ENCODE measurements around the gene IL5RA.

The IL5RA gene

GRCh38 chr3:3129579-3129978, 19.4 kb upstream of the IL5RA start:
- Histone ChIP-seq H3K9me3 (ENCODE audit: control insufficient read depth in 2 of 2, low read length in 2 of 2) (no peaks in the 10 kb centered on the region), H3K4me3 (ENCODE audit: low read length in 2 of 2) (no peak overlapping the region), H3K9ac (ENCODE audit: low read depth in 1 of 2, low read length in 2 of 2) (no peak overlapping the region), H3K36me3 (ENCODE audit: control insufficient read depth in 2 of 2, insufficient read depth in 2 of 2, low read length in 2 of 2) (peaks cover 5 to 22% of the 10 kb centered on the region in 2 donors), H3K27me3 (ENCODE audit: control insufficient read depth in 2 of 2, insufficient read depth in 2 of 2, low read length in 2 of 2) (no peaks in the 10 kb centered on the region), H3K4me1 (ENCODE audit: control insufficient read depth in 2 of 2, insufficient read depth in 2 of 2, low read length in 2 of 2) (peaks cover 5 to 12% of the 10 kb centered on the region in 2 donors), H3K27ac (ENCODE audit: low read depth in 2 of 2, low read length in 2 of 2) (no peak overlapping the region)

GRCh38 chr3:3127432-3128010, 17.3 kb upstream of the IL5RA start:
- Histone ChIP-seq H3K4me1 (ENCODE audit: control insufficient read depth in 2 of 2, insufficient read depth in 2 of 2, low read length in 2 of 2) (peaks cover 5 to 12% of the 10 kb centered on the region in 2 donors), H3K4me3 (ENCODE audit: low read length in 2 of 2) (peak overlapping the region; percentile 94 to 96), H3K27ac (ENCODE audit: low read depth in 2 of 2, low read length in 2 of 2) (peak overlapping the region; percentile 87 to 94), H3K36me3 (ENCODE audit: control insufficient read depth in 2 of 2, insufficient read depth in 2 of 2, low read length in 2 of 2) (peaks cover 5 to 17% of the 10 kb centered on the region in 2 donors), H3K9me3 (ENCODE audit: control insufficient read depth in 2 of 2, low read length in 2 of 2) (no peaks in the 10 kb centered on the region), H3K27me3 (ENCODE audit: control insufficient read depth in 2 of 2, insufficient read depth in 2 of 2, low read length in 2 of 2) (no peaks in the 10 kb centered on the region), H3K9ac (ENCODE audit: low read depth in 1 of 2, low read length in 2 of 2) (peak overlapping the region; percentile 90 to 94)

GRCh38 chr3:3126477-3127431, 16.6 kb upstream of the IL5RA start, which contains the start of gene TRNT1:
TSS of gene TRNT1 (plus strand) at chr3:3126940. CDS start at chr3:3129041, 2,101 bp downstream.
- Histone ChIP-seq H3K27me3 (ENCODE audit: control insufficient read depth in 2 of 2, insufficient read depth in 2 of 2, low read length in 2 of 2) (no peaks in the 10 kb centered on the region), H3K9me3 (ENCODE audit: control insufficient read depth in 2 of 2, low read length in 2 of 2) (no peaks in the 10 kb centered on the region)

GRCh38 chr3:3125977-3126376, 15.8 kb upstream of the IL5RA start:
- H3K36me3 ChIP-seq (ENCODE audit: control insufficient read depth in 2 of 2, insufficient read depth in 2 of 2, low read length in 2 of 2): peaks cover 5 to 15% of the 10 kb centered on the region in 2 donors
- peaks cover 5 to 12% of the 10 kb centered on the region in 2 donors for H3K4me1 ChIP-seq (ENCODE audit: control insufficient read depth in 2 of 2, insufficient read depth in 2 of 2, low read length in 2 of 2)
- peak overlapping the region; percentile 90 to 96 for H3K9ac ChIP-seq (ENCODE audit: low read depth in 1 of 2, low read length in 2 of 2)
- H3K27me3 ChIP-seq (ENCODE audit: control insufficient read depth in 2 of 2, insufficient read depth in 2 of 2, low read length in 2 of 2): no peaks in the 10 kb centered on the region
- H3K4me3 ChIP-seq (ENCODE audit: low read length in 2 of 2): peak overlapping the region; percentile 94 to 96
- H3K9me3 ChIP-seq (ENCODE audit: control insufficient read depth in 2 of 2, low read length in 2 of 2): no peaks in the 10 kb centered on the region
- H3K27ac ChIP-seq (ENCODE audit: low read depth in 2 of 2, low read length in 2 of 2): peak overlapping the region; percentile 87 to 94

More at GRCh38 chr3:3126477-3127431, 16.6 kb upstream of the IL5RA start, which contains the start of gene TRNT1:
- peak within 1 kb of the TSS; percentile 94 to 96 for H3K4me3 ChIP-seq (ENCODE audit: low read length in 2 of 2)
- H3K36me3 ChIP-seq (ENCODE audit: control insufficient read depth in 2 of 2, insufficient read depth in 2 of 2, low read length in 2 of 2): peaks cover 5 to 17% of the 10 kb centered on the region in 2 donors
- peak within 1 kb of the TSS; percentile 90 to 96 for H3K9ac ChIP-seq (ENCODE audit: low read depth in 1 of 2, low read length in 2 of 2)
- H3K4me1 ChIP-seq (ENCODE audit: control insufficient read depth in 2 of 2, insufficient read depth in 2 of 2, low read length in 2 of 2): peaks cover 5 to 12% of the 10 kb centered on the region in 2 donors
- peak within 1 kb of the TSS; percentile 87 to 94 for H3K27ac ChIP-seq (ENCODE audit: low read depth in 2 of 2, low read length in 2 of 2)

GRCh38 chr3:3119393-3119851, 9.2 kb upstream of the IL5RA start:
- Histone ChIP-seq H3K27ac (ENCODE audit: low read depth in 2 of 2, low read length in 2 of 2) (no peak overlapping the region), H3K27me3 (ENCODE audit: control insufficient read depth in 2 of 2, insufficient read depth in 2 of 2, low read length in 2 of 2) (no peaks in the 10 kb centered on the region), H3K4me3 (ENCODE audit: low read length in 2 of 2) (no peak overlapping the region), H3K36me3 (ENCODE audit: control insufficient read depth in 2 of 2, insufficient read depth in 2 of 2, low read length in 2 of 2) (no peaks in the 10 kb centered on the region), H3K4me1 (ENCODE audit: control insufficient read depth in 2 of 2, insufficient read depth in 2 of 2, low read length in 2 of 2) (no peaks in the 10 kb centered on the region), H3K9ac (ENCODE audit: low read depth in 1 of 2, low read length in 2 of 2) (no peak overlapping the region), H3K9me3 (ENCODE audit: control insufficient read depth in 2 of 2, low read length in 2 of 2) (no peaks in the 10 kb centered on the region)

- H3K4me3 ChIP-seq (ENCODE audit: low read length in 2 of 2): no peak overlapping the region
- no peak overlapping the region for H3K9ac ChIP-seq (ENCODE audit: low read depth in 1 of 2, low read length in 2 of 2)
- H3K9me3 ChIP-seq (ENCODE audit: control insufficient read depth in 2 of 2, low read length in 2 of 2): no peaks in the 10 kb centered on the region
- H3K27ac ChIP-seq (ENCODE audit: low read depth in 2 of 2, low read length in 2 of 2): no peak overlapping the region
- no peaks in the 10 kb centered on the region for H3K27me3 ChIP-seq (ENCODE audit: control insufficient read depth in 2 of 2, insufficient read depth in 2 of 2, low read length in 2 of 2)
- H3K4me1 ChIP-seq (ENCODE audit: control insufficient read depth in 2 of 2, insufficient read depth in 2 of 2, low read length in 2 of 2): no peaks in the 10 kb centered on the region
- no peaks in the 10 kb centered on the region for H3K36me3 ChIP-seq (ENCODE audit: control insufficient read depth in 2 of 2, insufficient read depth in 2 of 2, low read length in 2 of 2)
Observed at GRCh38 chr3:3117651-3118050, 7.5 kb upstream of the IL5RA start.

- Histone ChIP-seq H3K36me3 (ENCODE audit: control insufficient read depth in 2 of 2, insufficient read depth in 2 of 2, low read length in 2 of 2) (no peaks in the 10 kb centered on the region), H3K4me1 (ENCODE audit: control insufficient read depth in 2 of 2, insufficient read depth in 2 of 2, low read length in 2 of 2) (no peaks in the 10 kb centered on the region), H3K4me3 (ENCODE audit: low read length in 2 of 2) (no peak overlapping the region), H3K9me3 (ENCODE audit: control insufficient read depth in 2 of 2, low read length in 2 of 2) (no peaks in the 10 kb centered on the region), H3K27me3 (ENCODE audit: control insufficient read depth in 2 of 2, insufficient read depth in 2 of 2, low read length in 2 of 2) (no peaks in the 10 kb centered on the region), H3K9ac (ENCODE audit: low read depth in 1 of 2, low read length in 2 of 2) (no peak overlapping the region), H3K27ac (ENCODE audit: low read depth in 2 of 2, low read length in 2 of 2) (no peak overlapping the region)
Observed at GRCh38 chr3:3113042-3113709, 3.0 kb upstream of the IL5RA start.

- H3K27me3 ChIP-seq (ENCODE audit: control insufficient read depth in 2 of 2, insufficient read depth in 2 of 2, low read length in 2 of 2): no peaks in the 10 kb centered on the region
- H3K4me3 ChIP-seq (ENCODE audit: low read length in 2 of 2): no peak overlapping the region
- no peak overlapping the region for H3K9ac ChIP-seq (ENCODE audit: low read depth in 1 of 2, low read length in 2 of 2)
- no peaks in the 10 kb centered on the region for H3K9me3 ChIP-seq (ENCODE audit: control insufficient read depth in 2 of 2, low read length in 2 of 2)
- H3K27ac ChIP-seq (ENCODE audit: low read depth in 2 of 2, low read length in 2 of 2): peak overlapping the region in 1 of 2 donors; percentile 17
- no peaks in the 10 kb centered on the region for H3K36me3 ChIP-seq (ENCODE audit: control insufficient read depth in 2 of 2, insufficient read depth in 2 of 2, low read length in 2 of 2)
- no peaks in the 10 kb centered on the region for H3K4me1 ChIP-seq (ENCODE audit: control insufficient read depth in 2 of 2, insufficient read depth in 2 of 2, low read length in 2 of 2)
Observed at GRCh38 chr3:3110749-3111361, 681 bp upstream of the IL5RA start.

GRCh38 chr3:3109407-3110298, 521 bp downstream of the IL5RA start:
- peak overlapping the region in 1 of 2 donors; percentile 12 for H3K9ac ChIP-seq (ENCODE audit: low read depth in 1 of 2, low read length in 2 of 2)
- peak overlapping the region; percentile 17 to 49 for H3K27ac ChIP-seq (ENCODE audit: low read depth in 2 of 2, low read length in 2 of 2)
- no peaks in the 10 kb centered on the region for H3K4me1 ChIP-seq (ENCODE audit: control insufficient read depth in 2 of 2, insufficient read depth in 2 of 2, low read length in 2 of 2)
- peak overlapping the region; percentile 2 to 47 for H3K4me3 ChIP-seq (ENCODE audit: low read length in 2 of 2)
- H3K9me3 ChIP-seq (ENCODE audit: control insufficient read depth in 2 of 2, low read length in 2 of 2): no peaks in the 10 kb centered on the region
- H3K27me3 ChIP-seq (ENCODE audit: control insufficient read depth in 2 of 2, insufficient read depth in 2 of 2, low read length in 2 of 2): no peaks in the 10 kb centered on the region
- H3K36me3 ChIP-seq (ENCODE audit: control insufficient read depth in 2 of 2, insufficient read depth in 2 of 2, low read length in 2 of 2): no peaks in the 10 kb centered on the region

Data from mucosa of rectum (tissue), 2 donors.